GM19395 (cell line): Measurements from ENCODE around the gene C1orf21.

Experiments used
- ATAC-seq: cut with Tn5 transposase; IDR thresholded peaks from one replicate; pipeline ENCODE4 v1.9.1; 2021; ENCODE audit warnings: mild to moderate bottlenecking, moderate library complexity; ENCODE audit not compliant: unreplicated experiment

C1orf21 gene

DNA sequence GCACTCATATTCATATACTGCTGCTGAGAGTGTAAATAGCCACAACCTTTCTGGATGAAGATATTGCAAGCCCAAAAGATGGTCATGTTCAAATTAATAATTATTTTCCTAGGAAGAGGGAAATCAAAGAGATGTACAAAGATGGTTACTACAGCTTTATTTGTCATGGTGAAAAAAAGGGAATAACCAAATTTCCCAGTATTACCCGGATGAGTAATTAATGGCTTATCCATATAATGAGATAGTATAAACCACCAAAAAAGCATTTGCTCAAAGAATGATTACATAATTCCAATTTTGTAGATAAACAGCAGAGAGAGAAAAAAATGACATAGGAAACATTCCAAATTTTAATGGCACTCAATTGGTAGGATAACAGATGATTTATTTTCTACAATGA, 165.6 kb downstream of the C1orf21 start:
- ATAC-seq = no peak

DNA sequence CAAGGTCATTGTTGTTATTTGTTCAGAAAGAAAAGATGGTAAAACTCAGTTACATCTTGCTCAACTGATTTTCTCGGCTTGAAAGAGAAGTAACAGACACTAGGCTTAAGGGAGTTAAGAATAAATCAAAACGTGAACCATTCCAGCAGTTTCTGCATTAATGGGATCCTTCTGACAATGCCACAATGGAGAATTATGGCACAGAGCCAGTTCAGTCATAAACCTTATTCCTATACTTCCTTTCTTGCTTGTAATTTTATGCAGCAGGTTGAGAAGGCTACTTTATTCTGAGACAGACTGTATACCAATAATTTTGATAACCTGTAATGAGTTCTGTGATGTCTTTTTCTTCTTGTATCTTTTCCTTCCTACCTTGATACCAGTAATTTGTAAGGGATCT, 167.0 kb downstream of the C1orf21 start:
- no peak for ATAC-seq

DNA sequence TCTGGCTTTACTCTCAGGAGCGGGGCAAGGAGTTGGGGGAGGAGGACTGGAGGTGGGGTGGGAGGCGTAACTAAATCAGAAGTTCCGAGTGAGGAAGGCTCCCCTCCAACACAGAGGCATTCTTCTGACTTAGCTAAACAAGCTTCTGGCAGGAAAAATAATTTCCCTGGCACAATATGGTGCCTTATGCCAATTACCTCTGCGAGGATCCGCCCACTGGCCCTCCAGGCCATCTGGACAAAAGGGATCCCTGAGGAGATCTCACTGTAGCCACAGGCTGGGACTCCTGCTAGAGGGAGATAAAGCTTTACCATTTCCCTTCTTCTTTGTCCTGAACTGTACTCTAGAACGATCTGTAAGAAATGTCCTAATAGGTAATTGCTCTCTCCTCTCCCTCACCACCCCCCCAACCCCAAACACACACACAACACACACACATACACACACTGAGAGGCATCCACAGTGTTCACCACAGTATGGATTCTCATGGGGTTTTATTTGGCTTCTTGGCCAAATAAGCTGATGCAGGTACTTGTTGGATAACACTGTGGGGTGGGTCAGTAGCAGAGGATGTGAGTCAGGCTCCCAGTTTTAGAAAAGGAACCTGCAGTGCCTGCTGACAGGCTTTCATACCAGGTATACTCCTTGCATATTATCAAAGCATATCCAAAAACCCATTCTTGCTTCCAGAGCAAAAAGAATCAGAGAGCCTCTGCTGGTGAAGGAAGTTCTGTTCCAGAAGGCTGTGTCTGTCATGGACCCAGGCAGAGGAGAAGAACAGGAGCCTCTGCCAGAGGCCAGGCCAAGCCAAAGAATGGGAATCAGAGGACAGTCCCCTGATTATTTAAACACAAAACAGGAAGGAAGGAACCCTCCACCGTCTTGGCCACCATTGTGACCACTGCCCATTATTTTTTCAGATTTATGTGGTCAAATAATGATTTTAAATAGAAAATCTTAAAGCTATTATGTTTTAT, 169.1 kb downstream of the C1orf21 start:
- no peak for ATAC-seq

DNA sequence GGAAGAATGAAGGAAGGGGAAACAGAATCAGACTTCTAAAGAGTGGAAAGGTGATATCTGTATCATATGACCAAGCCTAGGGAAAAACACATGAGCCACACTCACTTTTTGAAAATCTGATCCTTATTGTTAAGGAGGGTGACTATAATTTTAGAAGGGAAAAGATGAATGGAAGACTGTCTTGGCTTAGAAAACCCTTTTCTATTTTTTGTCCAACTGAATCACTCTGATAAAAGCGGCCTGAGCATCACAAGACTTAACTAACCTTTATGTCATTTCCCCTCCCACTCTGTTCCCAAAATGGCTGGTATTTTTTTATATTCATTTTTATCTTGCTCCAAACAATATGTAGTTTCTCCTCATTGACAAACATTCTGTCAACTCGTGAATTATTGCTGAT, 169.8 kb downstream of the C1orf21 start:
- ATAC-seq = no peak

DNA sequence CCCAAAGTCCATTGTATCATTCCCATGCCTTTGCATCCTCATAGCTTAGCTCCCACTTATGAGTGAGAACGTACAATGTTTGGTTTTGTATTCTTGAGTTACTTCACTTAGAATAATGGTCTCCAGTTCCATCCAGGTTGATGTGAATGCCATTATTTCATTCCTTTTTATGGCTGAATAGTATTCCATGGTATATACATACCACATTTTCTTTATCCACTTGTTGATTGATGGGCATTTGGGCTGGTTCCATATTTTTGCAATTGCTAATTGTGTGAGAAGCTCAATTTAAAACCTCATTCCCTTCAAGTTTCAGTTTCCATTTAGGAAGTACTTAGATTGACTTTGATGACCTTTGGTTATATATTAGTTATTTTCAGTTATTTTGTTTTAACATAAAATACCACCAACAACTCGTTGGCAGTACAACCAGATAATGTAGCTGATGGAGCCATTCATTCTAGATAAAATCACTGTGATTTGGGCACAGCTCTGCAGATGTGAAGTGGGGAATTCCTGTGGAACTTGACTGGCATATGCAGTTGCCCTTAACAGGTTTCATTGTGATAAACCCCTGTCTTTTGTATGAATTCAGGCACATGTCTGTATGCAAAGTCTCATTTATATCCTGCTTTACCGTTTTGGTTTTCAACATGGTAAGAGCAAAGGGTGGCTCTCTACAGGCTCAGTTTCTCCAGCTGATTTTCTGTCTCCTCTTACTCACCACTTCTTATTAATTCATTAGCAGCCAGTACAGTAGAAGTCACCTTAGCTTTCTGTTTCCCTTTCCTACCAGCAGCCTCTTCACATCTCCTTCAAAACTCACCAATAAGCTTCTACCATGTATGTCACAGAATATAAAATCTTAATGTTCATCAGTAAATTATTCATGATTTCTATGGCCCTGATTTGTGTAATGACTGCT, 170.9 kb downstream of the C1orf21 start:
- ATAC-seq = no peak

DNA sequence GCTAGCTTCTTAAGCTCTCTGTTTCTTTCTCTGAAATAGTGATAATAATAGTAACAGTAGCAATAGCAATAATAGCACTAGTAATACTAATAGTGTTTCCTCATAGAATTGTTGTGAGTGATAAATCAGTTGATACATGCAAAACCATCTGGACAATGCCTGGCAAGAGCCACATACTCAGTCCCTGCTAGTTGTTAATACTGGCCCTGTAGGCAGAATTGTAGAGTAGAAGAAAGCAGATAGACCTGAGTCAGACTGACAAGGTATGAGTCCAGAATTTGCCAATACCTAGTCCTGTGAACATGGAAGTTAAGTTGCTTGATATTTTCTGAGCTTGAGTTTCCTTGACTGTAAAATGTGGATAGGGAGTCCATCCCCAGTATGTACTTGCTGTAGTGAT, 171.9 kb downstream of the C1orf21 start:
- ATAC-seq = no peak

DNA sequence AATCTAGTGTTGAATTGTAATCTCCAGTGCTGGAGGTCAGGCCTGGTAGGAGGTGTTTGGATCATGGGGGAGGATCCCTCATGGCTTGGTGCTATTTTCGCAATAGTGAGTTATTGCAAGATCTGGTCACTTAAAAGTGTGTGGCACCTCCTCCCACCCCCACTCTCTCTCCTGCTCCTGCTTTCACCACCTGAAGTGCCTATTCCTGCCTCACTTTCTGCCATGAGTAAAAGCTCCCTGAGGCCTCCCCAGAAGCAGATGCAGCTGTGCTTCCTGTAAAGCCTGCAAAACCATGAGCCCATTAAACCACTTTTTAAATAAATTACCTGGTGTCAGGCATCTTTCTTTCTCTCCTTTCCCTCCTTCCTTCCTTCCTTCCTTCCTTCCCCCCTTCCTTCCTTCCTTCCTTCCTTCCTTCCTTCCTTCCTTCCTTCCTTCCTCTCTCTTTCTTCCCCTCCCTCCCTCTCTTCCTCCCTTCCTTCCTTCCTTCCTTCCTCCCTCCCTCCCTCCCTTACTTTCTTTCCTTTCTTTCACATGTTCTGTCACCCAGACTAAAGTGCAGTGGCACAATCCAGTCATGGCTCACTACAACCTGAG, 172.4 kb downstream of the C1orf21 start:
- ATAC-seq = no peak

DNA sequence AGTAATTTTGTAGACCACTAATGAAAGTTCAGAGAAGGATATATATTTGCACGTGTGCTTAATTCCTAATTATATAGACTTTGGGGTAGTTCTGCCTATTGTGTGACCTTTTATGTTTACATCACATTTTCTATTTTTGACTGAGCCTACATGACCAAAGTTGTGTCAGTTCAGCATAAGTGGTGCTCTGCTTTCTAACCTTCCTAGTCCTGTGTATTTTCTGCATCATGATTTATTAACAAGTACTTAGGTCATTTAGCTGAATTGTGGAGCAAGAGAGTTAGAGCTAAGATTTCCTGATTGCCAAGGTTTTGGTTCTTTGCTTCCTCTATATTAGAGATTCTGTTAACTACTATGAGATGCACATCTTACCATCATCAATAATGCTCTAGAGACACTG, 176.0 kb downstream of the C1orf21 start:
- no peak for ATAC-seq

DNA sequence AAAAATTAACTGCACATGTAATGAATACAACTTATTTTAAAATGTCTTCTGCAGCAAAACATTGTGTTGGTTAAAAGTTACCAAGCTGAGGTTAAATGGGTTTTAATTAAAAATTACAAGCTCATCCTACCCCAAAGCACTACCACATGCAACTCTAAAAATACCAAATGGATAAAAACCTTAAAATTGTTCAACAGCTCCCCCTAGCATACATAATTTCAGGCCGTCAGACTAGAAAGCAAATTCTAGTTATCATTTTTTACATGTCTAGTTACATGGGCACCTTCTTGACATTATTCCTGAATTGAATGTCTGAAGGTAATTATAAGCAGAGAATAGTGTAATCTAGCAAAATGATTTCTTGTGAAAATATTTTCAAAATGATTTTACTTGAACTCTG, 176.5 kb downstream of the C1orf21 start:
- no peak for ATAC-seq

DNA sequence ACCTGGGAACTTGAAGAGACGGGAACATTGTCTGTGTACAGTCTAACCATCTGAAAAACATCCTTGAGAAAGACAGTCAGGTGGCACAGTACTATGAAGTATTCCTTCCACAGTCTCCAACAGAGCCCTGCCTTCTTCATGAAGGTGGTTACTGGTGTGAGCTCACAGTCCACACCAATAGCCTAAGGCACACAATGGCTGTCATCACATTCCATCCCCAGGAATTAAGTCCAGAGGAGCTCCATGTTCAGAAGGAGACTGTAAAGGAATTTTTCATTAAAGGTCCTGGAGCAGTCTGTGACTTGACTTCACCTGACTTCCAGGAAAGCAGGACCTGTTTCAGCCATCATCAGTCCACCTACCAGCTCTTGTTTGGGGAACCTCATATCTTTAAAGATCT, 180.2 kb downstream of the C1orf21 start:
- no peak for ATAC-seq

DNA sequence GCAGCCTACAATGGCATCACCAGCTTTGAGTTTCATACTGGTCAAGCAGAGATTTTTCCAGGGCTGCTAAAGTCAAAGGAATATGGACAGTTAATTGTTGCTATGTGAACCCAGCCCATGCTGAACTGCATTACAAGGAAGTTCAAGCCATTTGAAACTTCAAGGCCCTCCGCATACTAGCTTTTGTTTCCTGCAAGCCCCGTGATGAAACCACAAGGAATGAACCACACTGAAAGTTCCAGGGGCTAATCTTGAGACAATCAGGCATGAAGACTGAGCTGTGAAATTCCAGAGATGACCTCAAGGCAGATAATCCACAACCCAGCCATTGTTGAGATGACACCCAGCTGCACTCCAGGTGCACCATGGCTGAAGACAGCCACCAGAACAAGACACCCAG, 180.8 kb downstream of the C1orf21 start:
- no peak for ATAC-seq

DNA sequence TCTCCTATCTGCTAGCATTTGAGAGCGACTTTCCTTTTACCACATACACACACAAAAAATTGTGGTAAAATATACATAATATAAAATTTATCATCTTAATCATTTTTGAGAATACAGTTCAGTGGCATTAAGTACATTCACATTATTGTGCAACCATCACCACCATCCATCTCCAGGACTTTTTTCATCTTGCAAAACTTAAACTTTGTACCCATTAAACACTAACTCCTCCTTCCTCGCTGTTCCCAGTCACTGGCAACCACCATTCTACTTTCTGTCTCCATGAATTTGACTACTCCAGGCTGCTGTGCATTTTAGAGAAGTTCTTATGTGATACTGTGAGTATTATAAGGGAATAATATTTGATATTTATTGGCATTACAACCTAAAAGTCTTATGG, 181.3 kb downstream of the C1orf21 start:
- ATAC-seq = no peak

DNA sequence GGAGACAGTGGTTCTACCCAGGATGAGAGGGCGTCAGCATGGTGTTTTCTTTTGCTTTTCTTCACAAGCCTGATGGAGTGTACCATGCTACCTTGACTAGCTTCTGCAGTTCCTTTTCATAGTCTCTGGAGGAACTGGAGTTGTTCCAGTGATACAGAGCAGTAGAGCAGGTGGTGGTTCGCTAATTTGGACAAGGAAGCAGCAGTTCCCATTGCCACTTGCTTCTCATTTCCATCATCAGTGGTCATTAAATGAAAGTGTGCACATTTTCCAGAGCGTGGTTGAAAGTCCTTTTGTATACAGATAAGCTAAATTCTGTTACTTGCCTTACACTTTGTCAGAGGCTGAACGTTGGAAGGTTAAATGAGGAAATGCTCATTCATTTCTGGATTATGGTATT, 182.3 kb downstream of the C1orf21 start:
- ATAC-seq = no peak

DNA sequence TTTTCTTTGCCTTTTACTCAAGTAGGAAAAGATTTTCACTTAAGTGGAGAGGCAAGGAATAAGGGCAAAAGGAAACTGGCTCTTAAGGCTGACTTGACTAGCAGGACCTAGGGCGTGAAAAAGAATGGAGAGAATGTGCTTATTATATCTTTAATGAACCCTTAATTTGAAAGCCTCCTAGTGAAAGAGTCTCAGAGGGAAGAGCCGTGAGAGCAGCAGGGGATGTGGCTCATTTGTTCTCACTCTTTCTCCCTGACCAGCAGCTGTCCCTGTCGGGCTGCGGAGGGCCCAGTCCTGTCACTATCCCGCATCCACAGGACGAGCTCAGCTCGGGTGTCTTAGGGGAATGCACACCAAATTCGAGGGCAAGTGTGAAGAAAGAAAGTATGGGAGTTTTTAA, 187.8 kb downstream of the C1orf21 start:
- no peak for ATAC-seq

DNA sequence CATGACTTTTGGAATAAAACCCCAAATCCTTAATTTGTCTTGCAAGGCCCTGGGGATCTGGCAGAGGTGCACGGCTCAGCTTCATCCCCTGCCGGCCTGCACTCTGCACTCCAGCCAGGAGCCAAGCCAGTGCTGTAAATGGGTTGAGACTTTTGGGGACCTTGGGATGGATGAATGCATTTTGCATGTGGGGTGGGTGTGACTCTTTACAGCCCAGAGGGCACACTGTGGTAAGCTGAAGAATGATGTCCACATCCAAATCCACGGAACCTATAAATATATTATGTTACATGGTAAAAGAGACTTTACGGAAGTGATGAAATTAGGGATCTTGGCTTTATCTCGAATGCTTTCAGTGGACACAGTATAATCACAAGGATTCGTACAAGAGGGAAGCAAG, 190.0 kb downstream of the C1orf21 start:
- ATAC-seq = no peak

DNA sequence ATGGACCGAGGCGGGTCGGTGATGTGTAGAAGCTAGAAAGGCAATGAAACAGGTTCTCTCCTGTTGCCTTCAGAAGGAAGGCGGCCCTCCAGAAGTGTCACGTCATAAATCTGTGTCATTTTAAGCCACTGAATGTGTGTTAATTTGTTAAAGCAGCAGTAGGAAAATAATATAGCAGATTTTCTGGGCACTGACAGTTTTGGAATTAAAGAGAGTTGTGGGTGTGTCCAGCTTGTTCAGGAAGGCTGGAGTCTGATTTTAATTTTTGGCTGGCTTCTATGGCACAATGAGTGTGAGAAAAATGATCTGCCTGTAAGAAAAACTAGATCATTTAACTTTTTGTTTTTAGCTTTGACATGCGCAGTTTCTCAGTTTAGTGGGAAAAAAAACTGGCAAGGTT, 190.5 kb downstream of the C1orf21 start:
- no peak for ATAC-seq

DNA sequence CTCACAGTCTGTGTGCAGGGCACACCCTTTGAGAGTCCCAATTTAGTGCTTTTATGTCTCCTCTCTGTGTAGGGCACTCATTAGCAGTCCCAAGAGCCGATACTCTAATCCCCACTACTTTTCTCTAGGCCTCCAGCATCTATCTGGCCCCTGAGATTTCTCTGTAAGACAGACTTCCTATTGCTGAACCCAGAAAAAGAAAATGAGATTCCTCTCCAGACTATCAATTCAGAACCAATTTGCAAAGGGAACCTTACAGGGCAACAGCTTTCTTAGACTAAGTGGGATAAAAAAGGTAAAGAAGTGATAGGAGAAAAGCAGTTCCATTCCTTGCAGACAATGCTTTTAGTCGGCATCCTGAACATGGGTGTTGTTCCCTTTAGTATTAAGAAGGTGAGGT, 195.6 kb downstream of the C1orf21 start:
- ATAC-seq = no peak

DNA sequence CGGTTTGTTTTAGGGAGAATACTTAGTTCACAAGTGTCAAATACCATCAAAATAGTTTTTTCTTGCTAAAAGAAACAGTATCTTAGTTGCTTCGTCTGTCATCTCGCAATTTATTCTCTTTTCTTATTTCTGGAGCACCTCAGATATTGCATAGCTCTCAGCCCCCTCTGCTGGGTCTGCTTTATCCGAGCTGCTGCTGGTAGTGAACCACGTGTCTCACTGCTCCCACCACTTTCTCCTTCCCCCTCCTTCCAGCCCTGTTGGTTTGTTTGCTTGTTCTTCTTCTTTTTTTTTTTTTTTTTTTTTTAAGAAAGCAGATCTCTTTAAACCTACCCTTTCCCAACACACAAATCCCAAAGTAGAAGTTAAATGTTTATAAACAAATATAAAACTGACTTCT, 197.0 kb downstream of the C1orf21 start:
- ATAC-seq = no peak

DNA sequence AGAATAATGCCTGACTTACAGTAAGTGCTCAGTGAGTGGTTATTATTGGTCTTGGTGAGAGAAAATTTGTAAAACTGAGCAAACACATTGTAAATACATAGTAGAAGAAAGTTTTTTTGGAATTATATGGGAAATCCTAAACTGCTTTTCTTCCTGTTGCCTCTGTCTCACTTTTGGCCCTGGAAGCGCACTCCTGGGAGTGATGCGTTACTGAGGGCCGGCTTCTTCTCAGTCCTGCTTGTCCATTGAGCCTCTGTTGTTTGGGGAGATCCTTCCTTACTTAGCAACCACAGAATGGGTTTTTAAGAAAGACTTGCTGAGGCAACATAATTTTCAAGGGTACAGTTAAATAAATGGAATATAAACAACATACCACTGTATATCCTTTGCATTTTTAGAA, 201.9 kb downstream of the C1orf21 start:
- ATAC-seq = no peak

DNA sequence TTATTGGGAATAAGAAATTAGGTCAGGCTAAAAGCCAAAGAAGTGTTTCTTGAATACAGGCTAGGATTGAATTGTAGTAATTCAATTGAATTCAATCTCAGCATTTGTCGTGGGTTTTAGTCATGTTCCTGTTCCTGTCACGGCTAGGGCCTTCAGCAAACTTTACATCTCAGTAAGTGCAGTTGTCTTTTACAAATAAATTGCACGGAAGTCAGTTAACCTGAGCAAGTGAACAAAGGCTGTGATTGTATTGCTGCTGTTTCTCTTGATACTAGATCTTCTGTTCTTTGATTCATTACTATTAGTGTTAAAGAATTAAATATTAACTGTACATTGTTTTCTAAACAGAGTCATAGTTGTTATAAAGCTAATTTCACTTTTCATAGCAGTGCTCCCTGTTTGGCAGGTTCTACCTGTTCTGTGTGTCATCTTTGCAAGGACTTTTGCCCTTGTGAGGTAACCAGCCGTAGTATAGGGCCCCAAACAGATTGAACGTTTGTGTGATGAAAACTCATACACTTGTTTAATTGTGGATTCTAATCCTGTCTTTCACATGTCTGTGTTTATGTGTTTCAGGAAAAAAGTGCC, 203.4 kb downstream of the C1orf21 start:
- no peak for ATAC-seq

DNA sequence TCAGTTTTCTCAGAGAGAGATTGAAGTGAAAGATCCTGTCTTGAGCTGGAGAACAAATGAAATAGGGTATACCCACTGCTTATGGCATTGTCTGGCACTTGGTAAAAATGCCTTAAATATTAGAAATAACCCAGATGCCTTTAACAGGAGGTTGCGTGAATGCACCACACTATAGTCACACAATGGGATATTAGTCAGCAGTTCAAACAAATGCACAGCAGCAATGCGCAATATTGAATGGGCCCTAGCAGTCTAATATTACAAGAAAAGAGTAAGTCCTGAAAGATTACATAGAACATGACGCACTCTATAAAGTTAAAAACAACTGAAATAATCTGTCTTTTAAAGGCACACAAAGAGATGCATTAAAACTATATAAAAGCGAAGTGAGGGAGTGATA, 206.8 kb downstream of the C1orf21 start:
- ATAC-seq = no peak
